H1 (cell line): ENCODE results near the gene SLC35E4. TPM values are rescaled to one million over a fixed set of nuclear protein-coding genes. Genes with fewer than 3 reads are reported as not detected.

Experiments used
- CTCF ChIA-PET: fragments of 300-600 bp; sonication (Branson Sonifier 250); formaldehyde crosslinking; loops from one replicate; lab custom pipeline; 2021; ENCODE audit not compliant: partially characterized antibody; lab: Charles Lee
- POLR2A ChIA-PET: fragments of 300-600 bp; sonication (Branson Sonifier 250); formaldehyde crosslinking; loops from one replicate; lab custom pipeline; 2021; ENCODE audit warnings: inconsistent platforms; ENCODE audit not compliant: partially characterized antibody; lab: Charles Lee
- DNase-seq, 2 experiments: peaks; one replicate each; pipeline versions ENCODE4 v3.0.0 to v3.0.0-alpha.2; 2010 to 2022; ENCODE audit warnings: low spot score in 2 of 2, low read depth in 1 of 2, mixed read lengths in 1 of 2
- FAIRE-seq: peaks from 2 replicates; lab custom pipeline; 2011; peaks lifted over from hg19 to GRCh38; lab: Jason Lieb, UNC
- H2AFZ ChIP-seq: 2 replicates; pipeline ENCODE4 v1.8.1; 2012; ENCODE audit warnings: low read length, inconsistent platforms
- H2AK5ac ChIP-seq: 2 replicates; pipeline ENCODE4 v1.6.1; 2013; ENCODE audit warnings: low read depth, low read length
- H2BK120ac ChIP-seq: replicated peaks from 2 replicates; pipeline ENCODE3; 2013; ENCODE audit warnings: low read depth, low read length, inconsistent platforms
- H2BK12ac ChIP-seq: 2 replicates; pipeline ENCODE4 v1.6.1; 2013; ENCODE audit warnings: low read depth, low read length
- H2BK15ac ChIP-seq: 2 replicates; pipeline ENCODE4 v1.6.1; 2013; ENCODE audit warnings: low read length
- H2BK20ac ChIP-seq: 2 replicates; pipeline ENCODE4 v1.6.1; 2013; ENCODE audit warnings: low read length
- H2BK5ac ChIP-seq: 2 replicates; pipeline ENCODE4 v1.6.1; 2013; ENCODE audit warnings: low read depth, low read length
- H3K14ac ChIP-seq: 2 replicates; pipeline ENCODE4 v1.6.1; 2013; ENCODE audit warnings: inconsistent platforms; ENCODE audit not compliant: insufficient read length
- H3K18ac ChIP-seq: 2 replicates; pipeline ENCODE4 v1.6.1; 2013; ENCODE audit warnings: low read length; ENCODE audit errors: extremely low read depth
- H3K23ac ChIP-seq: 2 replicates; pipeline ENCODE4 v1.6.1; 2013; ENCODE audit warnings: inconsistent platforms; ENCODE audit not compliant: insufficient read length
- H3K23me2 ChIP-seq: 2 replicates; pipeline ENCODE4 v1.6.1; 2013; ENCODE audit warnings: low read depth, low read length
- H3K27ac ChIP-seq: 2 replicates; pipeline ENCODE4 v1.6.1; 2011; ENCODE audit warnings: low read depth, low read length, inconsistent platforms
- H3K27me3 ChIP-seq, 4 experiments: replicated peaks in 1 of 4; 1 replicate in 1 of 4; 2 replicates in 3 of 4; pipeline versions ENCODE4 v1.6.1 to v1.8.1; 2011 to 2013; ENCODE audit warnings: low read length in 3 of 4, mild to moderate bottlenecking in 3 of 4, inconsistent platforms in 2 of 4, mixed read lengths in 2 of 4, moderate library complexity in 1 of 4; ENCODE audit not compliant: control insufficient read depth in 3 of 4, insufficient read depth in 3 of 4; ENCODE audit errors: extremely low read depth in 1 of 4
- H3K36me3 ChIP-seq, 4 experiments: 2 replicates each; pipeline versions ENCODE4 v1.6.1 to v1.8.1; 2011 to 2013; ENCODE audit warnings: mild to moderate bottlenecking in 4 of 4, low read length in 3 of 4, moderate library complexity in 2 of 4, control low read depth in 1 of 4, inconsistent platforms in 1 of 4; ENCODE audit not compliant: insufficient read depth in 4 of 4, control insufficient read depth in 2 of 4
- H3K4ac ChIP-seq: replicated peaks from 2 replicates; pipeline ENCODE3; 2013; ENCODE audit warnings: low read length, low read depth, mixed read lengths, inconsistent platforms; ENCODE audit not compliant: insufficient read length
- H3K4me1 ChIP-seq, 4 experiments: replicated peaks in 1 of 4; 1 replicate in 1 of 4; 2 replicates in 3 of 4; pipeline versions ENCODE4 v1.6.1 to v1.8.1; 2011 to 2013; ENCODE audit warnings: low read length in 3 of 4, inconsistent platforms in 2 of 4, mixed read lengths in 1 of 4; ENCODE audit not compliant: insufficient read depth in 4 of 4, control insufficient read depth in 3 of 4
- H3K4me2 ChIP-seq, 2 experiments: 2 replicates each; pipeline versions ENCODE4 v1.6.1 to v1.8.1; 2011 to 2013; ENCODE audit warnings: low read depth in 2 of 2, low read length in 2 of 2, control low read depth in 1 of 2, inconsistent platforms in 1 of 2, mild to moderate bottlenecking in 1 of 2; ENCODE audit not compliant: insufficient read depth in 1 of 2
- H3K4me3 ChIP-seq, 4 experiments: fragments of 200-600, 300-600 bp in 1 of 4; sonication (generic), shearing (Covaris generic), sonication (Bioruptor Twin) in 1 of 4; 2 replicates each; pipeline versions ENCODE4 v1.5.1 to v1.8.1; 2011 to 2016; ENCODE audit warnings: low read length in 4 of 4, low read depth in 3 of 4, control low read depth in 2 of 4, inconsistent platforms in 2 of 4, mild to moderate bottlenecking in 2 of 4, mixed read lengths in 1 of 4, moderate library complexity in 1 of 4; ENCODE audit not compliant: insufficient read depth in 2 of 4; ENCODE audit errors: extremely low read depth in 1 of 4
- H3K56ac ChIP-seq: replicated peaks from 2 replicates; pipeline ENCODE3; 2013; ENCODE audit warnings: low read depth, mild to moderate bottlenecking, mixed read lengths, low read length, inconsistent platforms; ENCODE audit not compliant: insufficient read length
- H3K79me1 ChIP-seq: 2 replicates; pipeline ENCODE4 v1.6.1; 2013; ENCODE audit warnings: low read depth, low read length, control low read depth
- H3K79me2 ChIP-seq, 2 experiments: 2 replicates each; pipeline versions ENCODE4 v1.6.1 to v1.8.1; 2012 to 2013; ENCODE audit warnings: low read length in 2 of 2, mild to moderate bottlenecking in 2 of 2, inconsistent platforms in 1 of 2; ENCODE audit not compliant: insufficient read depth in 2 of 2, control insufficient read depth in 1 of 2
- H3K9ac ChIP-seq, 4 experiments: replicated peaks in 1 of 4; 1 replicate in 1 of 4; 2 replicates in 3 of 4; pipeline versions ENCODE4 v1.6.1 to v1.8.1; 2011 to 2013; ENCODE audit warnings: low read depth in 3 of 4, low read length in 3 of 4, control low read depth in 2 of 4, mild to moderate bottlenecking in 2 of 4, moderate library complexity in 2 of 4, inconsistent platforms in 1 of 4; ENCODE audit errors: extremely low read depth in 1 of 4
- H3K9me3 ChIP-seq, 2 experiments: 2 replicates each; pipeline versions ENCODE4 v1.6.1 to v1.8.1; 2012 to 2013; ENCODE audit warnings: mild to moderate bottlenecking in 2 of 2, moderate library complexity in 2 of 2, control low read depth in 1 of 2, inconsistent platforms in 1 of 2, low read depth in 1 of 2, low read length in 1 of 2, mixed read lengths in 1 of 2; ENCODE audit not compliant: insufficient read depth in 2 of 2
- H4K20me1 ChIP-seq, 2 experiments: replicated peaks in 1 of 2; 2 replicates each; pipeline versions ENCODE3 to v1.8.1; 2011 to 2013; ENCODE audit warnings: inconsistent platforms in 2 of 2, low read length in 2 of 2, mild to moderate bottlenecking in 1 of 2; ENCODE audit not compliant: insufficient read depth in 2 of 2, control insufficient read depth in 1 of 2
- H4K5ac ChIP-seq: 2 replicates; pipeline ENCODE4 v1.6.1; 2013; ENCODE audit warnings: low read length, low read depth, mixed read lengths, inconsistent platforms; ENCODE audit not compliant: insufficient read length
- H4K8ac ChIP-seq: 2 replicates; pipeline ENCODE4 v1.8.0; 2013; ENCODE audit warnings: mild to moderate bottlenecking, moderate library complexity, low read length, inconsistent platforms; ENCODE audit not compliant: insufficient read depth; ENCODE audit errors: extremely low read depth
- H4K91ac ChIP-seq: replicated peaks from 2 replicates; pipeline ENCODE3; 2013; ENCODE audit warnings: low read length, mixed read lengths, inconsistent platforms; ENCODE audit not compliant: insufficient read length
- BACH1 ChIP-seq: IDR thresholded peaks from 2 replicates; pipeline ENCODE4 v1.6.1; 2012; ENCODE audit warnings: low read length, improper control_type of control experiment
- EZH2 ChIP-seq: fragments of 200-600 bp; sonication (generic); IDR thresholded peaks from 2 replicates; pipeline ENCODE4 v1.7.1; 2012; ENCODE audit warnings: low read depth, mild to moderate bottlenecking, moderate library complexity, low read length, inconsistent platforms; ENCODE audit not compliant: severe bottlenecking
- JUND ChIP-seq: IDR thresholded peaks from 2 replicates; pipeline ENCODE4 v1.6.1; 2011; ENCODE audit warnings: mild to moderate bottlenecking, improper control_type of control experiment, low read length
- PHF8 ChIP-seq: fragments of 200-600 bp; sonication (generic); conservative IDR thresholded peaks from 2 replicates; pipeline ENCODE4 v1.7.1; 2012; ENCODE audit warnings: low read depth, mild to moderate bottlenecking, inconsistent platforms, low read length, moderate library complexity
- POLR2AphosphoS5 ChIP-seq: IDR thresholded peaks from 2 replicates; pipeline ENCODE4 v1.6.1; 2011; ENCODE audit warnings: low read depth, low read length
- SAP30 ChIP-seq: fragments of 300-600 bp; sonication (generic); IDR thresholded peaks from 2 replicates; pipeline ENCODE4 v1.7.1; 2012; ENCODE audit warnings: low read length, moderate library complexity, mild to moderate bottlenecking, inconsistent platforms; ENCODE audit not compliant: insufficient read depth, insufficient replicate concordance
- TAF1 ChIP-seq: IDR thresholded peaks from 2 replicates; pipeline ENCODE4 v1.6.1; 2011; ENCODE audit warnings: mild to moderate bottlenecking, low read depth, low read length
- TBP ChIP-seq: IDR thresholded peaks from 2 replicates; pipeline ENCODE4 v1.6.1; 2011; ENCODE audit warnings: low read depth, low read length, improper control_type of control experiment
- WGBS, 2 experiments: shearing (Covaris generic) in 1 of 2; methylation state at CpG; one replicate each; pipeline versions ENCODE4 v1.1.6 to v1.1.7; 2013 to 2015; ENCODE audit warnings: low lambda C conversion rate in 2 of 2, mixed read lengths in 2 of 2, inconsistent platforms in 1 of 2, low coverage in 1 of 2, missing lambda C conversion rate in 1 of 2; ENCODE audit not compliant: insufficient replicate concordance in 2 of 2, insufficient coverage in 1 of 2, insufficient read length in 1 of 2; ENCODE audit errors: extremely low coverage in 1 of 2, missing lambda C conversion rate in 1 of 2; 5-methylcytosine and 5-hydroxymethylcytosine counted together
- polyA plus RNA-seq, 7 experiments: library from polyadenylated mRNA; depleted of rRNA in 3 of 7; stranded (reverse) in 5 of 7; unstranded in 2 of 7; fragments of >200 nt in 5 of 7; fragments of 200-250 nt in 2 of 7; gene quantifications; 1 replicate in 5 of 7; 2 replicates in 1 of 7; 4 replicates in 1 of 7; pipeline versions ENCODE4 v1.2.1 to v1.2.3, GENCODE V29; 2011 to 2013; ENCODE audit warnings: missing spikeins in 2 of 7, mixed read lengths in 2 of 7
- total RNA-seq: library from RNA; stranded (reverse); fragmentation: NEBNext Ultra II Directional; extraction: Animal tissue kit (Norgen Biotek cat#: 25700); gene quantifications from 2 replicates; pipeline ENCODE4 v1.2.1, GENCODE V29; 2021
- TF ChIP-seq, protein P1 (sequence below): IDR thresholded peaks from 2 replicates; pipeline ENCODE4 v1.6.1; 2012; ENCODE audit warnings: low read length, inconsistent platforms

Gene SLC35E4
- total and polyA plus RNA-seq, 2 of the 8 experiments (the other 6 are each of a cell fraction or from before 2014, with no cell fraction given): 5.1 to 5.6 TPM

GRCh38 chr22:30591588-30592359 lies 43.8 kb upstream of the SLC35E4 start, which contains the start of gene PES1:
Gene PES1, minus strand, starts transcription at chr22:30591910. Its CDS starts 77 bp downstream, at chr22:30591833.
- H4K5ac ChIP-seq: no peak within 1 kb of the TSS
- H3K23me2 ChIP-seq: peaks cover 5% of the 10 kb centered on the region
- H3K4ac ChIP-seq: peak within 1 kb of the TSS; percentile 7
- H2AFZ ChIP-seq: no peak within 1 kb of the TSS
- CTCF ChIA-PET: interaction anchor here (0.7 to 7.6 kb wide), 7 partner anchors 9 to 1834 kb away, joined by 3 to 52 read pairs (median 4); partner anchors contain the start of genes SLC35E4 and TCN2
- 2% methylated on average over 48 of the region's 49 CpGs; no CpG with 5 or more reads in 1 of the 2 experiments for WGBS, 2 experiments
- no peak within 1 kb of the TSS for H3K18ac ChIP-seq
- no peak within 1 kb of the TSS for H3K23ac ChIP-seq
- H3K56ac ChIP-seq: no peak within 1 kb of the TSS
- no peaks in the 10 kb centered on the region; a peak in 2 of 7 replicates for H3K27me3 ChIP-seq
- no peak within 1 kb of the TSS for H2BK15ac ChIP-seq
- peak within 1 kb of the TSS; percentile 94 for H3K27ac ChIP-seq
- peaks cover 3% of the 10 kb centered on the region; the same call in 1 of the 2 replicates for H3K79me1 ChIP-seq
- no peak within 1 kb of the TSS for H2BK20ac ChIP-seq
- no peak within 1 kb of the TSS for H2BK120ac ChIP-seq
- peak within 1 kb of the TSS; percentile 78 to 94 (median 85) for H3K9ac ChIP-seq
- no peak within 1 kb of the TSS for H3K14ac ChIP-seq
- H3K4me1 ChIP-seq: peaks cover 0 to 8% (median 1%) of the 10 kb centered on the region in 4 experiments; a peak in 2 of 7 replicates
- H2BK12ac ChIP-seq: no peak within 1 kb of the TSS
- H4K8ac ChIP-seq: no peak within 1 kb of the TSS
- peaks cover 18 to 24% of the 10 kb centered on the region in 2 experiments for H3K79me2 ChIP-seq
- peak; percentile 98 for FAIRE-seq
- peak within 1 kb of the TSS; percentile 94 to 99 for H3K4me2 ChIP-seq
- peak within 1 kb of the TSS; percentile 20 for H4K91ac ChIP-seq
- peak within 1 kb of the TSS; percentile 88; the same call in 1 of the 2 replicates for H2BK5ac ChIP-seq
- DNase-seq: peak; percentile 92 to 95
- H2AK5ac ChIP-seq: peak within 1 kb of the TSS; percentile 93
- H3K36me3 ChIP-seq: peaks cover 21 to 27% (median 22%) of the 10 kb centered on the region in 4 experiments
- peak within 1 kb of the TSS; percentile 68 to 100 (median 94) for H3K4me3 ChIP-seq
- H4K20me1 ChIP-seq: peaks cover 2 to 3% of the 10 kb centered on the region in 2 experiments
- no peaks in the 10 kb centered on the region for H3K9me3 ChIP-seq
- POLR2A ChIA-PET: interaction anchor here (0.8 to 8.4 kb wide), 9 partner anchors 8 to 44 kb away, joined by 3 to 64 read pairs (median 5); partner anchors contain the start of genes GAL3ST1, SLC35E4 and TCN2
- TF ChIP-seq EZH2: no peak
- no peak for TF ChIP-seq BACH1
- peak; percentile 66 for TF ChIP-seq SAP30
- peak; percentile 56; the same call in 1 of the 2 replicates for TF ChIP-seq TBP
- TF ChIP-seq PHF8: peak; percentile 74
- peak; percentile 77 for TF ChIP-seq TAF1
- TF ChIP-seq, protein P1, sequence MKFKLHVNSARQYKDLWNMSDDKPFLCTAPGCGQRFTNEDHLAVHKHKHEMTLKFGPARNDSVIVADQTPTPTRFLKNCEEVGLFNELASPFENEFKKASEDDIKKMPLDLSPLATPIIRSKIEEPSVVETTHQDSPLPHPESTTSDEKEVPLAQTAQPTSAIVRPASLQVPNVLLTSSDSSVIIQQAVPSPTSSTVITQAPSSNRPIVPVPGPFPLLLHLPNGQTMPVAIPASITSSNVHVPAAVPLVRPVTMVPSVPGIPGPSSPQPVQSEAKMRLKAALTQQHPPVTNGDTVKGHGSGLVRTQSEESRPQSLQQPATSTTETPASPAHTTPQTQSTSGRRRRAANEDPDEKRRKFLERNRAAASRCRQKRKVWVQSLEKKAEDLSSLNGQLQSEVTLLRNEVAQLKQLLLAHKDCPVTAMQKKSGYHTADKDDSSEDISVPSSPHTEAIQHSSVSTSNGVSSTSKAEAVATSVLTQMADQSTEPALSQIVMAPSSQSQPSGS: peak; percentile 93; the same call in 1 of the 2 replicates
- TF ChIP-seq POLR2AphosphoS5: peak; percentile 74; the same call in 1 of the 2 replicates
- 0 out of 2 replicates have a peak, but pooled peaks have one; percentile 21 for TF ChIP-seq JUND
